ENCODE measurements around the gene GYPC.

DNA sequence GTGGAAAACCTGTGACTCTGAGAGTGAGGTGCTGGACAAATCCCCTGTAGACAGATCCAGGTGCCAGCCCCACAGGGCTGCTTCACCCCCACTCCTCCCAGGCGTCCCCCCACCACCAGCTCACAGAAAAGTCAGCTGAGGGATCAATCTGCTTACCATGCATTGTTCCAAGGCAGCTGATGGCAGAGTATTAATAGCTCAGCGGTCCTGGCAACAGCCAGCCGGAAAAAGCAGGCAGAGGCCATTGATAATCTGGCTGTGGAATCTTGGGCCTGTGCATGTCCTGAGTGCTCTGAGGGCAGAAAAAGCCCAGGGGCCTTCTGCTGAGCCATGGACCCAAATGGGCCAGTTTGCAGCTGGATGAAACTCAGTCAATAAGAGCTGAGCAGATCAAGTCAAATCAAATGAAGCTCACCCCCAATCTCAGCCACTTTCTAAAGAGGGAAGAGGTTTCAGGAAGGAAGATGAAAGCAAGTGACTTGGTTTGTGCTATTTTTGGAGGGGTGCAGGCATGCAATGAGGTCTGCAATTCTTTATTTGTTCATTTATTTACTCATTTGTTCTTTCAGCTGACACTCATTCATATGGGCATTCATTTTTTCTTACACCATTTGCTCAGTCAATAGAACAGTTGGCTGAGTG, 63.4 kb downstream of the GYPC start:
- no peak for TF ChIP-seq EZH2 (IDR thresholded peaks at IDR 0.05; ENCODE audit: borderline replicate concordance, low read depth, low read length, poor library complexity, severe bottlenecking)
- TF ChIP-seq, protein P1, sequence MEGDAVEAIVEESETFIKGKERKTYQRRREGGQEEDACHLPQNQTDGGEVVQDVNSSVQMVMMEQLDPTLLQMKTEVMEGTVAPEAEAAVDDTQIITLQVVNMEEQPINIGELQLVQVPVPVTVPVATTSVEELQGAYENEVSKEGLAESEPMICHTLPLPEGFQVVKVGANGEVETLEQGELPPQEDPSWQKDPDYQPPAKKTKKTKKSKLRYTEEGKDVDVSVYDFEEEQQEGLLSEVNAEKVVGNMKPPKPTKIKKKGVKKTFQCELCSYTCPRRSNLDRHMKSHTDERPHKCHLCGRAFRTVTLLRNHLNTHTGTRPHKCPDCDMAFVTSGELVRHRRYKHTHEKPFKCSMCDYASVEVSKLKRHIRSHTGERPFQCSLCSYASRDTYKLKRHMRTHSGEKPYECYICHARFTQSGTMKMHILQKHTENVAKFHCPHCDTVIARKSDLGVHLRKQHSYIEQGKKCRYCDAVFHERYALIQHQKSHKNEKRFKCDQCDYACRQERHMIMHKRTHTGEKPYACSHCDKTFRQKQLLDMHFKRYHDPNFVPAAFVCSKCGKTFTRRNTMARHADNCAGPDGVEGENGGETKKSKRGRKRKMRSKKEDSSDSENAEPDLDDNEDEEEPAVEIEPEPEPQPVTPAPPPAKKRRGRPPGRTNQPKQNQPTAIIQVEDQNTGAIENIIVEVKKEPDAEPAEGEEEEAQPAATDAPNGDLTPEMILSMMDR (conservative IDR thresholded peaks at IDR 0.05; ENCODE audit: low read depth, low read length) = no peak

Measured in A673 (cell line).